HCT116 (cell line): ENCODE data around the gene ABRACL. TPM values are rescaled to one million over a fixed set of nuclear protein-coding genes. Genes with fewer than 3 reads are reported as not detected.

ENCODE experiments used
- ATAC-seq: fragments of 200-7000 bp; cut with Tn5 transposase; 2 replicates; pipeline ENCODE4 v1.9.1; 2020; ENCODE audit warnings: mild to moderate bottlenecking, moderate library complexity
- BruUV-seq: library from RNA; stranded (reverse); fragments of 400-500 nt; replicated peaks from 2 replicates; lab custom pipeline; 2021; lab: Mats Ljungman, UMichigan
- CTCF ChIA-PET: fragments of 300-600 bp; sonication (Branson Sonifier 250); formaldehyde crosslinking; loops from one replicate; lab custom pipeline; 2021; ENCODE audit warnings: antibody characterized with exemption; lab: Charles Lee
- POLR2A ChIA-PET: fragments of 300-600, 350-600 bp; sonication (Branson Sonifier 250); formaldehyde crosslinking; loops from one replicate; lab custom pipeline; 2021; ENCODE audit warnings: antibody characterized with exemption; lab: Charles Lee
- RAD21 ChIA-PET, 2 experiments: fragments of 300-600 bp; sonication (Branson Sonifier 250); formaldehyde crosslinking; loops; one replicate each; lab custom pipeline; 2023; ENCODE audit warnings: low total read pairs in 2 of 2; ENCODE audit not compliant: uncharacterized antibody in 2 of 2, unreplicated experiment in 2 of 2, low non-redundant PET in 1 of 2; lab: Charles Lee
- DNase-seq: peaks from one replicate; pipeline ENCODE4 v3.0.0-alpha.2; 2010; ENCODE audit warnings: low read depth, low spot score
- H2AFZ ChIP-seq: fragments of 200-600 bp; shearing (Covaris generic), sonication (generic); 2 replicates; pipeline ENCODE4 v1.6.1; 2017; ENCODE audit warnings: low read depth, mixed run types, mixed read lengths, antibody characterized with exemption, low read length; ENCODE audit not compliant: poor library complexity, severe bottlenecking
- H3K27ac ChIP-seq: 2 replicates; pipeline ENCODE4 v1.5.1; 2012; ENCODE audit warnings: low read depth, low read length
- H3K27me3 ChIP-seq: fragments of 200-600 bp; sonication (generic); 2 replicates; pipeline ENCODE4 v1.6.1; 2016; ENCODE audit warnings: mixed run types, low read length, mixed read lengths; ENCODE audit not compliant: insufficient read depth
- H3K36me3 ChIP-seq, 2 experiments: fragments of 200-500 bp in 1 of 2; fragments of 200-600 bp in 1 of 2; sonication (Bioruptor generic) in 1 of 2; sonication (generic) in 1 of 2; 2 replicates each; pipeline versions ENCODE4 v1.5.1 to v1.6.1; 2014 to 2016; ENCODE audit warnings: low read length in 2 of 2, inconsistent platforms in 1 of 2, mixed read lengths in 1 of 2, mixed run types in 1 of 2; ENCODE audit not compliant: insufficient read depth in 2 of 2, control insufficient read depth in 1 of 2
- H3K4me1 ChIP-seq, 2 experiments: fragments of 200-600 bp in 1 of 2; sonication (generic) in 1 of 2; 2 replicates each; pipeline versions ENCODE4 v1.5.1 to v1.6.1; 2012 to 2017; ENCODE audit warnings: low read length in 2 of 2, inconsistent platforms in 1 of 2, mild to moderate bottlenecking in 1 of 2, mixed read lengths in 1 of 2, mixed run types in 1 of 2, moderate library complexity in 1 of 2; ENCODE audit not compliant: insufficient read depth in 2 of 2, control insufficient read depth in 1 of 2
- H3K4me2 ChIP-seq: fragments of 200-600 bp; sonication (generic); 2 replicates; pipeline ENCODE4 v1.6.1; 2017; ENCODE audit warnings: mixed run types, low read length, mixed read lengths
- H3K4me3 ChIP-seq, 2 experiments: fragments of 200-600 bp in 1 of 2; sonication (generic) in 1 of 2; replicated peaks in 1 of 2; 2 replicates each; pipeline ENCODE4 v1.5.1; 2011 to 2016; ENCODE audit warnings: low read length in 2 of 2, control low read depth in 1 of 2, low read depth in 1 of 2, mild to moderate bottlenecking in 1 of 2, mixed read lengths in 1 of 2, mixed run types in 1 of 2
- H3K79me2 ChIP-seq: fragments of 200-600 bp; sonication (generic); 2 replicates; pipeline ENCODE4 v1.6.1; 2017; ENCODE audit warnings: mild to moderate bottlenecking, mixed run types, low read length, moderate library complexity, mixed read lengths; ENCODE audit not compliant: insufficient read depth
- H3K9ac ChIP-seq: fragments of 200-600 bp; sonication (generic); 2 replicates; pipeline ENCODE4 v1.6.1; 2016; ENCODE audit warnings: low read length, mixed read lengths
- H3K9me2 ChIP-seq: fragments of 200-600 bp; sonication (generic), shearing (Covaris generic); 2 replicates; pipeline ENCODE4 v1.6.1; 2017; ENCODE audit warnings: mixed run types, mild to moderate bottlenecking, moderate library complexity; ENCODE audit not compliant: insufficient read depth
- H3K9me3 ChIP-seq, 2 experiments: fragments of 200-500 bp in 1 of 2; fragments of 200-600 bp in 1 of 2; sonication (Bioruptor generic) in 1 of 2; sonication (generic) in 1 of 2; 2 replicates each; pipeline ENCODE4 v1.6.1; 2014 to 2017; ENCODE audit warnings: low read length in 2 of 2, mixed read lengths in 2 of 2, inconsistent platforms in 1 of 2, low read depth in 1 of 2, mild to moderate bottlenecking in 1 of 2, mixed run types in 1 of 2, moderate library complexity in 1 of 2; ENCODE audit not compliant: control insufficient read depth in 1 of 2, insufficient read depth in 1 of 2
- H4K20me1 ChIP-seq: fragments of 200-600 bp; sonication (generic), shearing (Covaris generic); 2 replicates; pipeline ENCODE4 v1.6.1; 2017; ENCODE audit warnings: mixed run types, mild to moderate bottlenecking, moderate library complexity; ENCODE audit not compliant: insufficient read depth
- CBX3 ChIP-seq: IDR thresholded peaks from 2 replicates; pipeline ENCODE4 v1.6.1; 2012; ENCODE audit warnings: low read depth
- CEBPB ChIP-seq: IDR thresholded peaks from 2 replicates; pipeline ENCODE4 v1.6.1; 2012; ENCODE audit warnings: low read depth
- ELF1 ChIP-seq: IDR thresholded peaks from 2 replicates; pipeline ENCODE4 v1.6.1; 2012; ENCODE audit warnings: low read depth, borderline replicate concordance
- EZH2 ChIP-seq: fragments of 200-600 bp; sonication (generic); IDR thresholded peaks from 2 replicates; pipeline ENCODE4 v1.6.1; 2017; ENCODE audit warnings: antibody characterized with exemption, mixed run types
- EZH2phosphoT487 ChIP-seq: fragments of 200-600 bp; IDR thresholded peaks from 2 replicates; pipeline ENCODE4 v1.6.1; 2018; ENCODE audit warnings: antibody characterized with exemption, borderline replicate concordance
- FOSL1 ChIP-seq: IDR thresholded peaks from 2 replicates; pipeline ENCODE4 v1.6.1; 2012; ENCODE audit warnings: low read depth
- JUND ChIP-seq: IDR thresholded peaks from 2 replicates; pipeline ENCODE4 v1.6.1; 2012
- POLR2A ChIP-seq: IDR thresholded peaks from 2 replicates; pipeline ENCODE4 v1.7.0; 2011; ENCODE audit warnings: borderline replicate concordance; ENCODE audit not compliant: insufficient read depth, insufficient read length; ENCODE audit errors: extremely low read depth
- POLR2AphosphoS5 ChIP-seq: IDR thresholded peaks from 2 replicates; pipeline ENCODE4 v1.6.1; 2011; ENCODE audit warnings: mild to moderate bottlenecking, low read depth, low read length, moderate library complexity
- RAD21 ChIP-seq: IDR thresholded peaks from 2 replicates; pipeline ENCODE4 v1.6.1; 2012; ENCODE audit warnings: low read depth, mild to moderate bottlenecking
- SIN3A ChIP-seq: IDR thresholded peaks from 2 replicates; pipeline ENCODE4 v1.6.1; 2012; ENCODE audit warnings: low read depth
- SRF ChIP-seq: IDR thresholded peaks from 2 replicates; pipeline ENCODE4 v1.6.1; 2012; ENCODE audit warnings: low read depth
- TCF7L2 ChIP-seq: IDR thresholded peaks from 2 replicates; pipeline ENCODE4 v1.7.0; 2011; ENCODE audit warnings: borderline replicate concordance, inconsistent platforms; ENCODE audit not compliant: insufficient read depth, insufficient read length; ENCODE audit errors: extremely low read depth
- ZFX ChIP-seq: fragments of 450-650 bp; IDR thresholded peaks from 2 replicates; pipeline ENCODE4 v1.6.1; 2017
- ZNF274 ChIP-seq: fragments of 200-500 bp; sonication (Bioruptor generic); IDR thresholded peaks from 2 replicates; pipeline ENCODE4 v1.6.1; 2014; ENCODE audit warnings: mild to moderate bottlenecking, low read depth, low read length, inconsistent platforms
- intact Hi-C: fragments of 100-400 bp; cut with micrococcal nuclease; formaldehyde crosslinking; loops from 2 replicates; pipeline ENCODE4 v1.10.0; 2022
- total RNA-seq: library from RNA; stranded (reverse); gene quantifications from one replicate; pipeline ENCODE4 v1.2.1, GENCODE V29; 2021; ENCODE audit not compliant: unreplicated experiment
- TF ChIP-seq, protein P1 (sequence below): IDR thresholded peaks from 2 replicates; pipeline ENCODE4 v1.6.1; 2011; ENCODE audit warnings: mild to moderate bottlenecking, low read length, moderate library complexity; ENCODE audit not compliant: insufficient replicate concordance; ENCODE audit errors: extremely low read depth
- TF ChIP-seq, protein P2 (sequence below): IDR thresholded peaks from 2 replicates; pipeline ENCODE4 v1.6.1; 2012

Gene ABRACL
- total RNA-seq, 1 experiment from 2014 or later, result 47.4 TPM

GRCh38 chr6:139029470-139030227 is 1.1 kb downstream of the ABRACL start (continued):
- TF ChIP-seq, protein P1, sequence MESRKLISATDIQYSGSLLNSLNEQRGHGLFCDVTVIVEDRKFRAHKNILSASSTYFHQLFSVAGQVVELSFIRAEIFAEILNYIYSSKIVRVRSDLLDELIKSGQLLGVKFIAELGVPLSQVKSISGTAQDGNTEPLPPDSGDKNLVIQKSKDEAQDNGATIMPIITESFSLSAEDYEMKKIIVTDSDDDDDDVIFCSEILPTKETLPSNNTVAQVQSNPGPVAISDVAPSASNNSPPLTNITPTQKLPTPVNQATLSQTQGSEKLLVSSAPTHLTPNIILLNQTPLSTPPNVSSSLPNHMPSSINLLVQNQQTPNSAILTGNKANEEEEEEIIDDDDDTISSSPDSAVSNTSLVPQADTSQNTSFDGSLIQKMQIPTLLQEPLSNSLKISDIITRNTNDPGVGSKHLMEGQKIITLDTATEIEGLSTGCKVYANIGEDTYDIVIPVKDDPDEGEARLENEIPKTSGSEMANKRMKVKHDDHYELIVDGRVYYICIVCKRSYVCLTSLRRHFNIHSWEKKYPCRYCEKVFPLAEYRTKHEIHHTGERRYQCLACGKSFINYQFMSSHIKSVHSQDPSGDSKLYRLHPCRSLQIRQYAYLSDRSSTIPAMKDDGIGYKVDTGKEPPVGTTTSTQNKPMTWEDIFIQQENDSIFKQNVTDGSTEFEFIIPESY, result no peak
- TF ChIP-seq EZH2 (no peak), CEBPB (no peak), SRF (peak; percentile 95), JUND (no peak)
- TF ChIP-seq, all 23 proteins: peak for 4

DNA sequence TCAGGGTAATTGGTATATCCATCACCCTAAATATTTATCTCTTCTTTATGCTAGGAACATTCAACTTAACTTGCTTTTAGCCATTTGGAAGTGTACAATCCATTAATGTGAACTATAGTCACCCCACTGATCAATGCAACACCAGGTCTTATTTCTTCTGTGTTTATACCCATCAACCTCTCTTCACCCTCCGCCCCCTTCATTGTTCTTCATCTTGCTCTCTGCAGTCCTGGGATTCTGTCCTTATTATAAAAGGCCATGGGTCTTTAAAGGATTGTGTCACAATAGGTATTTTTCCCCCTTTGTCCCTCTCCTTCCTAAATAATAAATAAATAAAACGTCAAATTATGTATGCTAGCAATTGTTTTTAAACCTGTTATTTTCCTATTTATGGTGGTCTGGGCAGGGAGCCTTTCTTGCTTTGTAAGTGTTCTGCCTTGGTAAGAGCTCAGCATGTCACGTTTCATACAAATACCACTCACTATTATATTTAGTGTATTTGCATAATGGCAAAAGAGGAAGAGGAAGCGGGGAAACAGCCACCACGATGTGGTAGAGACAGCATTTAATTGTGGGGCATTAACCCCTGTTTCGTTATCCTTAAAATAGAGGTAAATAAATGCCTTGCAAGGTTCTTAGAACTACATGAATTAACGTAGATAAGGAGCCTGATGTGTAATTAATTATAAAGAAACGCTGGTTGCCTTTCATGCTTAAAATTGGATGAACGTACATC is 1.9 kb downstream of the ABRACL start:
- Histone ChIP-seq H3K9me3 (no peaks in the 10 kb centered on the region), H3K4me1 (peaks cover 0 to 25% of the 10 kb centered on the region in 2 experiments; a peak in 3 of 4 replicates), H3K36me3 (peaks cover 0 to 4% of the 10 kb centered on the region in 2 experiments; a peak in 1 of 4 replicates), H3K9me2 (no peaks in the 10 kb centered on the region), H3K79me2 (peaks cover 10% of the 10 kb centered on the region), H4K20me1 (no peaks in the 10 kb centered on the region), H3K4me2 (peak overlapping the region; percentile 75), H3K9ac (no peak overlapping the region; the same call in 1 of the 2 replicates), H3K4me3 (no peak overlapping the region), H3K27ac (no peak overlapping the region), H2AFZ (no peak overlapping the region), H3K27me3 (no peaks in the 10 kb centered on the region)
- ChIA-PET RAD21 (no interaction called here), POLR2A (no interaction called here), CTCF (no interaction called here)
- ATAC-seq (no peak), DNase-seq (no peak)
- intact Hi-C loops, result no loop called here
- BruUV-seq, result no TSS peak
- TF ChIP-seq CBX3 (no peak), SRF (no peak), TCF7L2 (no peak), EZH2phosphoT487 (no peak), FOSL1 (no peak), JUND (no peak), ELF1 (no peak), RAD21 (no peak), SIN3A (no peak), POLR2A (no peak), POLR2AphosphoS5 (no peak), CEBPB (no peak), ZNF274 (no peak), ZFX (no peak)
- TF ChIP-seq, protein P2, sequence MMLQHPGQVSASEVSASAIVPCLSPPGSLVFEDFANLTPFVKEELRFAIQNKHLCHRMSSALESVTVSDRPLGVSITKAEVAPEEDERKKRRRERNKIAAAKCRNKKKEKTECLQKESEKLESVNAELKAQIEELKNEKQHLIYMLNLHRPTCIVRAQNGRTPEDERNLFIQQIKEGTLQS, result no peak
